ENCODE data around the gene TAF1D.

The TAF1D gene

GRCh38 chr11:93719310-93719709 lies 22.0 kb downstream of the TAF1D start:
- DNase-seq = no peak

GRCh38 chr11:93718057-93718563 lies 23.2 kb downstream of the TAF1D start:
- no peak for DNase-seq

GRCh38 chr11:93717501-93717900 lies 23.8 kb downstream of the TAF1D start:
- DNase-seq = no peak

GRCh38 chr11:93715797-93716396 lies 25.4 kb downstream of the TAF1D start:
- DNase-seq = no peak

- no peak for DNase-seq
Observed at GRCh38 chr11:93712678-93713077, 28.6 kb downstream of the TAF1D start.

- no peak for DNase-seq
Observed at GRCh38 chr11:93710239-93710638, 31.1 kb downstream of the TAF1D start.

- no peak for DNase-seq
Observed at GRCh38 chr11:93704237-93704636, 37.1 kb downstream of the TAF1D start.

GRCh38 chr11:93700830-93701229 lies 40.5 kb downstream of the TAF1D start:
- DNase-seq = no peak

GRCh38 chr11:93697611-93698010 lies 43.7 kb downstream of the TAF1D start:
- DNase-seq = no peak

- no peak for DNase-seq
Observed at GRCh38 chr11:93694557-93694956, 46.7 kb downstream of the TAF1D start.

- DNase-seq = no peak
Observed at GRCh38 chr11:93694109-93694508, 47.2 kb downstream of the TAF1D start.

GRCh38 chr11:93689240-93689639 lies 52.1 kb downstream of the TAF1D start:
- DNase-seq = no peak

GRCh38 chr11:93686812-93687211 lies 54.5 kb downstream of the TAF1D start:
- DNase-seq = no peak

- no peak for DNase-seq
Observed at GRCh38 chr11:93686226-93686625, 55.1 kb downstream of the TAF1D start.

Data from NCI-H2107 (cell line).